CD4-positive, alpha-beta T cell treated with Interleukin-4 for 4 hours (primary cell): ENCODE measurements around the gene ZDHHC16.
"Not testable (repeated sequence)": the region's sequence is repeated elsewhere in the genome, so short reads cannot be mapped to it uniquely, and the experiment has no call there.

Source experiments
- DNase-seq: peaks from one replicate; pipeline ENCODE4 v3.0.0-alpha.2; 2020

The ZDHHC16 gene

GRCh38 chr10:97445722-97446639 is at the start of gene ZDHHC16, which contains the start of gene EXOSC1:
Gene ZDHHC16, plus strand, starts transcription at chr10:97446175. Its CDS starts 5,501 bp downstream, at chr10:97451676.
Gene EXOSC1, minus strand, starts transcription at chr10:97446006. Its CDS starts 21 bp downstream, at chr10:97445985.
- peak; percentile 92 for DNase-seq

- peak; percentile 31 for DNase-seq
Observed at GRCh38 chr10:97399843-97400545, 46.0 kb upstream of the ZDHHC16 start.

- DNase-seq = peak; percentile 96
Observed at GRCh38 chr10:97400665-97401454, 45.1 kb upstream of the ZDHHC16 start, which contains the start of gene RRP12. Gene RRP12, minus strand, starts transcription at chr10:97401340. Its CDS starts 109 bp downstream, at chr10:97401231.

GRCh38 chr10:97401455-97401919 is 44.5 kb upstream of the ZDHHC16 start:
- no peak for DNase-seq

GRCh38 chr10:97404044-97404443 is 41.9 kb upstream of the ZDHHC16 start:
- DNase-seq = no peak

GRCh38 chr10:97406064-97406463 is 39.9 kb upstream of the ZDHHC16 start:
- peak; percentile 13 for DNase-seq

- DNase-seq = not testable (repeated sequence)
Observed at GRCh38 chr10:97406483-97406882, 39.5 kb upstream of the ZDHHC16 start.

- DNase-seq = peak; percentile 84
Observed at GRCh38 chr10:97407211-97407951, 38.6 kb upstream of the ZDHHC16 start.

GRCh38 chr10:97407952-97408248 is 38.1 kb upstream of the ZDHHC16 start:
- no peak for DNase-seq

- DNase-seq = no peak
Observed at GRCh38 chr10:97408496-97408992, 37.4 kb upstream of the ZDHHC16 start.

GRCh38 chr10:97411406-97411805 is 34.6 kb upstream of the ZDHHC16 start:
- no peak for DNase-seq

GRCh38 chr10:97412891-97413304 is 33.1 kb upstream of the ZDHHC16 start:
- no peak for DNase-seq

- DNase-seq = no peak
Observed at GRCh38 chr10:97416565-97416964, 29.4 kb upstream of the ZDHHC16 start.

- not testable (repeated sequence) for DNase-seq
Observed at GRCh38 chr10:97423757-97424098, 22.2 kb upstream of the ZDHHC16 start.

GRCh38 chr10:97425964-97426775 is 19.8 kb upstream of the ZDHHC16 start, which contains the start of gene PGAM1:
Gene PGAM1, plus strand, starts transcription at chr10:97426191. Its CDS starts 117 bp downstream, at chr10:97426308.
- DNase-seq = peak; percentile 95

GRCh38 chr10:97426776-97427570 is 19.0 kb upstream of the ZDHHC16 start:
- DNase-seq = no peak

- DNase-seq = peak; percentile 40
Observed at GRCh38 chr10:97427571-97428179, 18.3 kb upstream of the ZDHHC16 start.

- DNase-seq = peak; percentile 53
Observed at GRCh38 chr10:97428572-97428981, 17.4 kb upstream of the ZDHHC16 start.

GRCh38 chr10:97434055-97434454 is 11.9 kb upstream of the ZDHHC16 start:
- no peak for DNase-seq

GRCh38 chr10:97434557-97434956 is 11.4 kb upstream of the ZDHHC16 start:
- DNase-seq = no peak
